ENCODE results near the gene HOTAIR. TPM values are rescaled to one million over a fixed set of nuclear protein-coding genes. Genes with fewer than 3 reads are reported as not detected.

Gene HOTAIR
- total RNA-seq, 2 donors from 2014 or later: not detected

DNA sequence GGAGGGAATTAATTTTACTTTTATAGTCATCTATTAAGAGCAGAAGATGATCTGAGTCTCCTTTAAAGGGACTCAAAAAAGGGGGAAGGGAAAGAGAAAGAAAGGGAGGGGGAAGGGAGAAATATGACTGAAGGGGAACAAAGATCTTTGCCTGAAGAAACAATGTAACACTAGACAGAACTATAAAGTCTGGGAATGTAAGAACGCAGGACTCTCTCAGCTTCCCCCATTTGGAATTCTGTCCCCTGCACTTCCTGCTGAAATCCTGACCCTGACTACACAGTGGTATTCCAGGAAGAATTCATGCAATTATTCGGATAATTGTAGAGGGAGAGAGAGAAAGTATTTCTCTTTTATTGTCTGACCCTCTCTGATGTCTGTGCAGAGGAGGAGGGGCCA, 10.4 kb downstream of the HOTAIR start:
- Mint-ChIP-seq H3K36me3 (no peaks in the 10 kb centered on the region), H3K27me3 (peaks cover 66 to 84% of the 10 kb centered on the region in 2 donors), H3K27ac (no peak overlapping the region), H3K4me3 (peak overlapping the region; percentile 16), H3K4me1 (ENCODE audit: low read depth in 2 of 2) (peaks cover 35 to 37% of the 10 kb centered on the region in 2 donors), H3K9me3 (no peaks in the 10 kb centered on the region)
- DNase-seq (ENCODE audit: low spot score) (no peak), ATAC-seq (no peak)

DNA sequence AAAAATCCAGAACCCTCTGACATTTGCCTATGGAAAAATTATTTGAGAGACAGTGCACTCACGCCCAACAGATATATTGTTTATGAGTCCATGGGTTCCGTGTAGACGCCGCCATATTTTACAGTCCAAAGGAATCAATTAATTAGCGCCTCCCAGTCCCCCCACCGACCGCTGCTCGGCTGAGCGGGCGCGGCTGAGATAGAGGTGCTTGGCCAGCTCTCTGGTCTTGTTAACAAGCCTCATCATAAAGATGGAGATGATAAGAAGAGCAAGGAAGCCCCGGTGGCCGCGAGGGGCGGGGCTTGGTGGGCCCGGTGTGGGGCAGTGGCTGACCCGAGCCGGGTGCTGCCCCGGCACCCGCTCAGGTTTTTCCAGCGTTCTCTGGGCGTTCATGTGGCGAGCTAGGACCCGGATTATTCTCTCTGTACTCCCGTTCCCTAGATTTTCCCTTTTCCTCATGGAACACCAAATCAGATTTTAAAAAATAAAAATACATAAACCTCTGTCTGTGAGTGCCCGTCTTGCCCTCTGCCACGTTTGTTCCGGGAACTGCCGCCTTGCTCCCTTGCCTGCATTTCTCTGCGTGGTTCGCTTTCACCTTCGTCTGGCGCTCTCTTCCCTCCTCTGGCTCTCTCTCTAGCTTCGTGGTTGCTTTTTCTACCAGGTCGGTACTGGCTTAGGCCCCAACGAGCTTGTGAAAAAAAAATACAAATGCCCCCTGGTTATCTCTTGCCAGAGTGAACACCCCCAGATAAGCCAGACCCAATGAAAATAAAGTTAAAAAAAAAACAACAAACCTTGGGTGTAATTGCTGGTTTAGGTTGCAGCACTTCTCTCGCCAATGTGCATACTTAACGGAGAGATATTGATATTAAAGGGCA, 11.1 kb downstream of the HOTAIR start:
- H3K9me3 Mint-ChIP-seq: no peaks in the 10 kb centered on the region
- peaks cover 67 to 86% of the 10 kb centered on the region in 2 donors for H3K27me3 Mint-ChIP-seq
- no peaks in the 10 kb centered on the region for H3K36me3 Mint-ChIP-seq
- H3K4me1 Mint-ChIP-seq (ENCODE audit: low read depth in 2 of 2): peaks cover 35 to 37% of the 10 kb centered on the region in 2 donors
- no peak for DNase-seq (ENCODE audit: low spot score)
- peak overlapping the region; percentile 16 for H3K4me3 Mint-ChIP-seq
- no peak overlapping the region for H3K27ac Mint-ChIP-seq
- ATAC-seq: no peak

DNA sequence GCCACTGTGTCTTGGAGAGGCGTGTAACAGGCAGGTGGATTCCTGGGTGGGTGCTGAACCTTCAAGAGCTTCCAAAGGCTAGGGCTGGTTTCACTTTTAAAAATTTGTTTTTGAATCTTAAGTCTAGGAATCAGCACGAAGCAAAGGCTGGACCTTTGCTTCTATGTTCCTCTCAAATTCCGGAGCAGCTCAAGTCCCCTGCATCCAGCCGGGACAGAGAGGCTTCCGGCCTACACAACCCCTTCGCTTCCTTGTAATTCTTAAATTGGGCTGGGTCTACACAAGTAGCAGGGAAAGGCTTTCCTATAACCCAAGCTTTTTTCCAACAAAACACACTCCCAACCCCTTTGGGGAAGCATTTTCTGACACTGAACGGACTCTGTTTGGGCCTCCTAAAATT, 11.7 kb downstream of the HOTAIR start:
- Mint-ChIP-seq H3K9me3 (no peaks in the 10 kb centered on the region), H3K27me3 (peaks cover 67 to 86% of the 10 kb centered on the region in 2 donors), H3K27ac (no peak overlapping the region), H3K4me1 (ENCODE audit: low read depth in 2 of 2) (peaks cover 35 to 37% of the 10 kb centered on the region in 2 donors), H3K4me3 (no peak overlapping the region), H3K36me3 (no peaks in the 10 kb centered on the region)
- no peak for DNase-seq (ENCODE audit: low spot score)
- no peak for ATAC-seq

DNA sequence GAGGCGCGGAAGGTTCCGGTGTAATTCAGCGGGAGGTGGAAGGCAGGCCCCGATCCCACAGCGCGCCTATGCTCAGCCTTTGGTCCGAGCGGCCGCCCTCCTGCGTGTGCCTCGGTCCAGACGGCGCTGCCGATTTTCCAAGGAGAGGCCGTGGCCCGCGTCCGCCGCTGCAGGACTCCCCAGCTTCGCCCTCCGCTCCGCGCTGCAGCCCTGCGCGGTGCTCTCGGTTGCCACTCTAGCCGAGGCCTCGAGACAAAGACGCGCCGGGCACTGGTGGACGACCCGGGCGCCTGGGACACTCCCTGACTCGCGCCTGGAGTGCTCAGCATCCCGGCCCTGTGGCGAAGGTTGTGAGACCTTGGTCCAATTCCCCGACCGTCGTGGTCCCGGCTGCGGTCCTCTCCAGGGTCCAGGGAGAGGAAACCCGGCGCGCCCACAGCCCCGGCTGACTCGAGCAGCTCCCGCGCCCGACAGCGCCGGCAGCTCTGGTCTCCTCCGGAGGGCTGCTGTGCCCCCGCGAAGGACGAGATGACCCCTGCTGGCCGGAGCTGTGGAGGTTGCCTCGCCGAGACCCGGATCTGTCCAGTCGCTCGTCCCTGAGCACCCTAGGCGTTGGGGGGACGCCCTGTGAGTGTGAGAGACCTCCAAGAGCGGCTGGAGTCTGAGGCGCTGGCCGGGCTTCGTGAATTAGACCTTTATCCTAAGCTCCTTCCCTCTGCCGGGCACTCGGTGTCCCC, 13.6 kb downstream of the HOTAIR start:
- no peak for DNase-seq (ENCODE audit: low spot score)
- no peak overlapping the region for H3K4me3 Mint-ChIP-seq
- H3K4me1 Mint-ChIP-seq (ENCODE audit: low read depth in 2 of 2): peaks cover 30 to 38% of the 10 kb centered on the region in 2 donors
- peaks cover 61 to 81% of the 10 kb centered on the region in 2 donors for H3K27me3 Mint-ChIP-seq
- peak in 1 of 2 donors; percentile 15 for ATAC-seq
- no peaks in the 10 kb centered on the region for H3K36me3 Mint-ChIP-seq
- no peak overlapping the region for H3K27ac Mint-ChIP-seq
- no peaks in the 10 kb centered on the region for H3K9me3 Mint-ChIP-seq

DNA sequence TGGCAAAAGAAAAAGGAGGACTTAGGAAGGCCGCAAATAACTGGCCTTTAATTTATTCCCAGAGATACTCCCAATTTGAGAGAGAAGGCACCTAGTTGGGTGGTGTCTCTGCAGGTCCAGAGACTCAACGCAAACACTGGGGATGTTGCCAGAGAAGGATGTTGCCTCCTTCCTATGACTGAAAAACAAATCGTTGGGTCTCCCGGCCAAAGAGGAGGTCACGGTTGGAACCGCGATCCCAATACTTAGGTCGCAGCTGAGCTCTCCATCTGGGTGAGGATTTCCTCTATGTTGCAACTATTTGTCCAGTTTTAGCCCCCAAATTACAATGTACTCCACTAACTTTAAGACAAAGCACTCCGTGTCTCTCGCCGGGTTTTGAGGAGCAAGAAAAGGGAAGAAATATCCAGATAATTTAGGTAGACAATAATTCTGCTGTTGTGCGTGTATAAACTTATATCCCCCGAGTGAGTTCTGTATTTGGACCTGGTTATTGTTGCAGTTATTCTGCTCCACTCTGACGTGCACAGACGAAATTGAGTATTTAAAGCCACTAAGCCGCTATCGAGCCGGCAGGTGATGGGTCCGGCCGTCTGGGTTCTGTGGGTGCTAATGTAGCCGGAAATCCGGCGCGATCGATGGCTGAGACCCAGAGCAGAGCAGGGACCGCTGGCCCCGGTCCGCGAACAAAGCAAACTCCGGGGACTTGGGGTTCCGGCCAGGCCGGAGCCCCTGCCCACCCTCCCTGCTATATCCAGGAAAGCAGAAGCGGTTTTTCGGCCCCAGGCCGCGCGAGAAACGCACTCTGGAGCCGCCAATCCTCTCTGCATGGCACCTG, 14.3 kb downstream of the HOTAIR start:
- Mint-ChIP-seq H3K4me3 (peak overlapping the region; percentile 3), H3K36me3 (no peaks in the 10 kb centered on the region), H3K4me1 (ENCODE audit: low read depth in 2 of 2) (peaks cover 31 to 38% of the 10 kb centered on the region in 2 donors), H3K27me3 (peaks cover 61 to 81% of the 10 kb centered on the region in 2 donors), H3K27ac (no peak overlapping the region), H3K9me3 (no peaks in the 10 kb centered on the region)
- no peak for ATAC-seq
- DNase-seq (ENCODE audit: low spot score): no peak

DNA sequence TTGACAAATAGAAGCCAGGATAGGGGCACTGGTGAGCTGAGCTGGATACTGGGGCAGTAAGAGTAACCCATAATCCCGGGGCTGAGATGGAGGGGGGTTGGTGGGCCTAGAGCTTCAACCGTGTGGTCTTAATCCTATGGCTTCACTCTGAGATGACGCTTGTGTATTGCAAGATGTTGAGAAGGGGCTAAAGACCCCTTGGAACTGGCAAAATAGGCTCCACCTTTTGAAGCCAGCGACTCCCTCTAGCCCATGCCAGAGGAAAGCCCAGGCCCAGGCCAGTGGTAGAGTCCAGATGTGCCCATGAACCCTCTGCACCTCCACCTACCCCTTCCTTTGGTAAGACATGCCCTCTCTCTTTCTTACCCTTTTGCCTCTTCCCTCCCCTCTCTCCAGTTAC, 15.4 kb downstream of the HOTAIR start:
- H3K27me3 Mint-ChIP-seq: peaks cover 54 to 71% of the 10 kb centered on the region in 2 donors
- DNase-seq (ENCODE audit: low spot score): no peak
- H3K36me3 Mint-ChIP-seq: no peaks in the 10 kb centered on the region
- no peak overlapping the region for H3K27ac Mint-ChIP-seq
- no peak for ATAC-seq
- H3K4me1 Mint-ChIP-seq (ENCODE audit: low read depth in 2 of 2): peaks cover 26 to 32% of the 10 kb centered on the region in 2 donors
- H3K9me3 Mint-ChIP-seq: no peaks in the 10 kb centered on the region
- H3K4me3 Mint-ChIP-seq: no peak overlapping the region

DNA sequence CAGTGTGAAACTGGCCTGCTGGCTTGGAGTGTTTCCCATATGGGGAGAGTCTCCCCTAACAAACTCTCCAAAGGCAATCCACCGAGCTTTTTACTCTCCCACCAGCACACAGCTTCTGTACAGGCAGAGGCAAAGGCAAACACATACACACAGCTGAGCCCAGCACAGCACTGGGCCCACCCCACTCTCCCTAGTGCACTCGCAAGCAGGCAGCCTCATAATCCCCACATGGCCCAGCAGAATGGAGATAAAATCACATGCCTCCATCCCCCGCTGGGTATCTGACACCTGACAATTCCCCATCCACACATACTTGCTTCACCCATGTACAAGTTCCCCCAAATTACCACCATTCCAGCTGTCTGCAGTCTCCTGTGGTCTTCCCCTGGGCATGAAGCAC, 16.6 kb downstream of the HOTAIR start:
- DNase-seq (ENCODE audit: low spot score): no peak
- ATAC-seq: no peak
- Mint-ChIP-seq H3K27me3 (peaks cover 55 to 71% of the 10 kb centered on the region in 2 donors), H3K36me3 (peaks cover 5% of the 10 kb centered on the region), H3K27ac (no peak overlapping the region), H3K4me3 (no peak overlapping the region), H3K9me3 (no peaks in the 10 kb centered on the region), H3K4me1 (ENCODE audit: low read depth in 2 of 2) (peaks cover 27% of the 10 kb centered on the region in 2 donors)

DNA sequence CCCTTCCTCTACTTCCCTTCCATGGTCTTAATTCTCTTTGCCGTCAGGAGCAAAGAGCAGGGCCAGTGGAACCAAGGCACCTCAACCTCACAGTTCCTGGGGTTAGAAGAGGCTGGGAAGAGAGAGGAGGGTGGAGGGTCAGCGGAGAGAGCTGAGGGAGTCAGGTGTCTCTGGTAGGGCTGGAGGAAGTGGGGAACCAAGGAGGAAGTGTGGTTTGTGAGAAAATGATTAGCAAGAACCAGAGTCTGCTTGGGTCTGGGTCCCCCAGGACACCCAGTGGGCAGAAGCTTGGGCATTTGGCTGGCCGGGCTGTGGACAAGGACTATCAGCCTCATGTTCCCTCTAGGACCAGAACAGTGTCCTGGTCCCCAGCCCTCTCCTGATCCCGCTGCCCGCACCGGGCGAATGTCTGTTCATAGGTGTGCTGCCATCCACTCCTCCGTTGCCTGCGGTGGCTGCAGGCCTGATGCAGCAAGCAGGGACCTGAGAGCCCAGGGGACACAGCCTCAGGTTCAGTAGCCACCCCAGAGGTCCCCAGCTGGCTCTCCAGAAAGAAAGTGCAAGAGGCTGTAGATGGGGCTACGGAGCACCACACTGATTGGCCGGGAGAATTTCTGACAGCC, 17.7 kb downstream of the HOTAIR start:
- no peak overlapping the region for H3K27ac Mint-ChIP-seq
- DNase-seq (ENCODE audit: low spot score) (no peak), ATAC-seq (no peak)
- no peak overlapping the region for H3K4me3 Mint-ChIP-seq
- peaks cover 51 to 68% of the 10 kb centered on the region in 2 donors for H3K27me3 Mint-ChIP-seq
- H3K36me3 Mint-ChIP-seq: peaks cover 5% of the 10 kb centered on the region
- H3K9me3 Mint-ChIP-seq: no peaks in the 10 kb centered on the region
- H3K4me1 Mint-ChIP-seq (ENCODE audit: low read depth in 2 of 2): peaks cover 26 to 28% of the 10 kb centered on the region in 2 donors

DNA sequence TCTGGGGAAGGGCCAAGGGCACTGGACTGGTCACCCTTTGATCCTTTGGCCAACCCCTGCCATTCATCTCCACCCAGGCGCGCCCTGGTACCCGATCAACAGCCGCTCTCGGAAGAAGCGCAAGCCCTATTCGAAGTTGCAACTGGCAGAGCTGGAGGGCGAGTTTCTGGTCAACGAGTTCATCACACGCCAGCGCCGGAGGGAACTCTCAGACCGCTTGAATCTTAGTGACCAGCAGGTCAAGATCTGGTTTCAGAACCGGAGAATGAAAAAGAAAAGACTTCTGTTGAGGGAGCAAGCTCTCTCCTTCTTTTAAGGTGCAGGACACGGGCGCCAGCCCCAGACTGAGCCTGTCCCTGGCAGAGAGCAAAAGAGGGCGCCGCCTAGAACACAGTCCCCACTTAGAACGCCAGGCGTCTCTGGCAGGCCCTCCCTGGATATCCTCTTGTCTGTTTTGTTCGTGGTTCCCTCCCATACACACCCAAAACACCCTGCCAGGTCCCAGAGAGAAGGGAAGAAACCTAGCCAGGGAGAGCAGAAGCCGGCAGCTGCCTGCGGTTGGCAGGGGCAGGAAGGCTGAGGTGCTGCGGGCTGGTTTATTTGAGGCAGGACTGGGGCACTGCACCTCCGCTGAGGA, 18.4 kb downstream of the HOTAIR start:
- Mint-ChIP-seq H3K36me3 (peaks cover 5% of the 10 kb centered on the region), H3K27ac (no peak overlapping the region), H3K4me3 (no peak overlapping the region), H3K9me3 (no peaks in the 10 kb centered on the region), H3K4me1 (ENCODE audit: low read depth in 2 of 2) (peaks cover 26 to 32% of the 10 kb centered on the region in 2 donors), H3K27me3 (peaks cover 56 to 75% of the 10 kb centered on the region in 2 donors)
- DNase-seq (ENCODE audit: low spot score) (no peak), ATAC-seq (no peak)

DNA sequence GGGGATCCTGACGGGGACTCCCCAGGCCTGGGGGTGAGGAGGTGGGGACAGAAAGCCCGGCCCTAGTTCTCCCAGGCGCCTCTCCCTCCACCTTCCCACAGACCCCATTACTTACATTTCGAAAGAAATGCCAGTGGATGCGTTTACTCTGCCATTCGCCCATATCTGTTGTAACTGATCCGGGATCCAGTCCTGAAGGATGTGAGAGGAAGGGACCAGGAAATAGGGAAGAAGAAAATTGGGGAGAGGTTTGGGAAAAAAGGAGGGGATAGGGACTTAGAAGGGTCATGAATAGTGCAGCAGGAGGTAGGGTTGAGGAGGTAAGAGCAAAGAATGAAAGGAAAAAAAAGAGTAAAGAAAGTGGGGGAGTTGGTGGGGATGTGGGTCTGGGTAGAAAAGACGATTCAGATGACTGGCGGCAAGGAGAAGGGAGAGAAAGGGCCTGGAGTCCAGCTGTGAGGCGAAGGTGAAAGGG, 18.9 kb downstream of the HOTAIR start:
- H3K36me3 Mint-ChIP-seq: peaks cover 5% of the 10 kb centered on the region
- DNase-seq (ENCODE audit: low spot score): no peak
- no peaks in the 10 kb centered on the region for H3K9me3 Mint-ChIP-seq
- H3K27me3 Mint-ChIP-seq: peaks cover 60 to 79% of the 10 kb centered on the region in 2 donors
- no peak overlapping the region for H3K27ac Mint-ChIP-seq
- ATAC-seq: no peak
- peaks cover 26 to 32% of the 10 kb centered on the region in 2 donors for H3K4me1 Mint-ChIP-seq (ENCODE audit: low read depth in 2 of 2)
- H3K4me3 Mint-ChIP-seq: no peak overlapping the region

DNA sequence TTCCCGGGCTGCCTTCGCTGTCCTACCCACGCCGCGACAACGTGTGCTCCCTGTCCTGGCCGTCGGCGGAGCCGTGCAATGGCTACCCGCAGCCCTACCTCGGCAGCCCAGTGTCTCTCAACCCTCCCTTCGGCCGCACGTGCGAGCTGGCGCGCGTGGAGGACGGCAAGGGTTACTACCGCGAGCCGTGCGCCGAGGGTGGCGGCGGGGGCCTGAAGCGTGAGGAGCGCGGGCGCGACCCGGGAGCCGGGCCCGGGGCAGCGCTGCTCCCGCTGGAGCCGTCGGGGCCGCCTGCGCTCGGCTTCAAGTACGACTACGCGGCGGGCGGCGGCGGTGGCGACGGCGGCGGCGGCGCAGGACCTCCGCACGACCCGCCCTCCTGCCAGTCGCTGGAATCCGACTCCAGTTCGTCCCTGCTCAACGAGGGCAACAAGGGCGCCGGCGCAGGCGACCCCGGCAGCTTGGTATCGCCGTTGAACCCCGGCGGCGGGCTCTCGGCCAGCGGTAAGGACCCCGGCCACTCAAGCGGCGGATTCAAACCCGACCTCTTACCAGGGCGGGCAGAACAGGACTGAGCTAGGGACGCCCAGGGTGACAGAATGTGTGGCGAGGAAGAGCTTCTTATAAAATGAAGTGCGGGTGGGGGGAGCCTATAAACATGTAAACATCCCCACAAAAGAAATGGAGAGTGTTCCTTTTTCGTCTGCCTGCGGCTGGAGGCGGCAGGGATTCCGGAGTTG, 19.5 kb downstream of the HOTAIR start:
- Mint-ChIP-seq H3K9me3 (no peaks in the 10 kb centered on the region), H3K4me3 (no peak overlapping the region), H3K27ac (no peak overlapping the region), H3K36me3 (peaks cover 5% of the 10 kb centered on the region), H3K4me1 (ENCODE audit: low read depth in 2 of 2) (peaks cover 24 to 28% of the 10 kb centered on the region in 2 donors), H3K27me3 (peaks cover 59 to 74% of the 10 kb centered on the region in 2 donors)
- ATAC-seq (no peak), DNase-seq (ENCODE audit: low spot score) (no peak)

DNA sequence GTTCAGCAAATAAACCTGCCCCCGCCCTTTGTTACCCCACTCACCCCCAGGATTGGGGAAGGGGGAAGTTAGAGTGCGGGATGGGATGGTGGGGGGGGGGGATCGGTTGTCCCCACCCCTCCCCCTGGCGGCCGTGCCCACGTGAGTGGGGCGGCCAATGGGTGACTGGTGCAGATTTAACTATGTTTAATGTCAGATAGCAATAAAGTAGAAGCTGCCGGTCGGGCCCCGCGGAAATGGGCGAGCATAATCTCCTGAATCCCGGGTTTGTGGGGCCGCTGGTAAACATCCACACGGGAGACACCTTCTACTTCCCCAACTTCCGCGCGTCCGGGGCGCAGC, 20.1 kb downstream of the HOTAIR start, which contains the start of gene HOXC12:
TSS of gene HOXC12 (plus strand) at position 210 of the 342 bp plus-strand sequence. CDS start at position 237, 27 bp downstream.
- no peaks in the 10 kb centered on the region for H3K9me3 Mint-ChIP-seq
- H3K4me3 Mint-ChIP-seq: no peak within 1 kb of the TSS
- peaks cover 18 to 23% of the 10 kb centered on the region in 2 donors for H3K4me1 Mint-ChIP-seq (ENCODE audit: low read depth in 2 of 2)
- ATAC-seq (no peak), DNase-seq (ENCODE audit: low spot score) (no peak)
- peaks cover 5% of the 10 kb centered on the region for H3K36me3 Mint-ChIP-seq
- H3K27me3 Mint-ChIP-seq: peaks cover 56 to 68% of the 10 kb centered on the region in 2 donors
- peak within 1 kb of the TSS; percentile 40 to 41 for H3K27ac Mint-ChIP-seq

Data from natural killer cell treated with Interleukin-12 subunit alpha and Interleukin-12 subunit beta and Interleukin-15 and Interleukin-18, amount 100 ng/mL, for 72 hours (primary cell).